ENCODE results near the gene RSPH10B.
"Not testable (repeated sequence)": the region's sequence is repeated elsewhere in the genome, so short reads cannot be mapped to it uniquely, and the experiment has no call there.

DNA sequence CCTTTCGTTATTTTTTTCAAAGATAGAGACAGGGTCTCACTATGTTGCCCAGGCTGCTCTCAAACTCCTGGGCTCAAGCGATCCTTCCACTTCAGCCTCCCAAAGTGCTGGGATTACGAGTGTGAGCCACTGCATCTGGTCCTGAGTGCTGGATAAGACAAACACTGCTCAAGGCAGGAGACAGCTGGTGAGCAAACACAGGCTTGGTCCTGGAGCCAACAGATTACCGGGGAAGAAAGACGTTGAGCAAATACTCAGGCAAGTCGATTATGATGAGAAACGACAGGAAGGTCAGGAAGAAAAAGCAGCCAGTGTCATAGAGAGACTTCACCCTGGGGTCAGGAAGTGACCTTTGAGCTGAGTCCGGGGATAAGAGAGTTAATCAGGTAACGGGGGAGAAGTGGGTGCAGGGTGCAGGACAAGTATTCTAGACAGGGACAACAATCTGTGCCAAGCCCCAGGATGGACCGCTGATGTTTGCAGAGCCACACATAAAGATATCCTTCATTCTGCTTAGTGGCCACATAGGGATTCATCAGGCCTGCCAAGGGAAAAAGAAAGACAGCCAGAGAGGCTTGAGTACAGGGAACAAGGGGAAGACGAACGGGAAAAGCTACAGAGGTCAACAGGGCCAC, 9.3 kb upstream of the RSPH10B start:
- TF ChIP-seq CTCF, POLR2A, POLR2AphosphoS5 (IDR thresholded peaks at IDR 0.05): not testable (repeated sequence)

All from prostate gland (tissue), 2 donors.